Neuronal stem cell (in vitro differentiated cells): ENCODE results near the gene NALCN.

Experiments
- DNase-seq: peaks from one replicate; pipeline ENCODE4 v3.0.0-alpha.2; 2013; ENCODE audit warnings: low spot score
- H2AFZ ChIP-seq: one replicate; pipeline ENCODE4 v1.6.1; 2013; ENCODE audit warnings: mild to moderate bottlenecking, low read length, inconsistent platforms
- H2AK5ac ChIP-seq: 2 replicates; pipeline ENCODE4 v1.6.1; 2013; ENCODE audit warnings: low read depth, mild to moderate bottlenecking, inconsistent platforms, low read length, moderate library complexity, mixed read lengths
- H2BK120ac ChIP-seq: 2 replicates; pipeline ENCODE4 v1.6.1; 2013; ENCODE audit warnings: low read depth, mild to moderate bottlenecking, inconsistent platforms, low read length, moderate library complexity, mixed read lengths
- H2BK12ac ChIP-seq: one replicate; pipeline ENCODE4 v1.6.1; 2013; ENCODE audit warnings: low read length, inconsistent platforms
- H2BK15ac ChIP-seq: 2 replicates; pipeline ENCODE4 v1.6.1; 2013; ENCODE audit warnings: mild to moderate bottlenecking, low read length, inconsistent platforms, mixed read lengths
- H2BK5ac ChIP-seq: one replicate; pipeline ENCODE4 v1.6.1; 2013; ENCODE audit warnings: inconsistent platforms, mild to moderate bottlenecking, low read length, moderate library complexity
- H3K14ac ChIP-seq: one replicate; pipeline ENCODE4 v1.6.1; 2013; ENCODE audit warnings: low read length, inconsistent platforms
- H3K18ac ChIP-seq: 2 replicates; pipeline ENCODE4 v1.6.1; 2013; ENCODE audit warnings: low read length, inconsistent platforms
- H3K23ac ChIP-seq: 2 replicates; pipeline ENCODE4 v1.6.1; 2013; ENCODE audit warnings: low read depth, mild to moderate bottlenecking, mixed read lengths, low read length, inconsistent platforms; ENCODE audit not compliant: poor library complexity
- H3K27ac ChIP-seq: replicated peaks from 3 replicates; pipeline ENCODE4 v1.5.1; 2013; ENCODE audit warnings: low read length, inconsistent platforms
- H3K27me3 ChIP-seq, 3 experiments: 2 replicates each; pipeline ENCODE4 v1.6.1; 2013; ENCODE audit warnings: low read length in 3 of 3, mild to moderate bottlenecking in 2 of 3, inconsistent platforms in 1 of 3, low read depth in 1 of 3, mixed read lengths in 1 of 3, moderate library complexity in 1 of 3; ENCODE audit not compliant: control insufficient read depth in 3 of 3, insufficient read depth in 3 of 3
- H3K36me3 ChIP-seq, 2 donors: replicated peaks in 1 of 2; 2 replicates each; pipeline ENCODE4 v1.6.1; 2013; ENCODE audit warnings: low read length in 2 of 2; ENCODE audit not compliant: control insufficient read depth in 2 of 2, insufficient read depth in 2 of 2
- H3K4ac ChIP-seq: 2 replicates; pipeline ENCODE4 v1.6.1; 2013; ENCODE audit warnings: inconsistent platforms, mild to moderate bottlenecking, low read length, moderate library complexity
- H3K4me1 ChIP-seq, 2 donors: 1 replicate in 1 of 2; 2 replicates in 1 of 2; pipeline ENCODE4 v1.6.1; 2013; ENCODE audit warnings: low read length in 2 of 2, low read depth in 1 of 2; ENCODE audit not compliant: control insufficient read depth in 2 of 2, insufficient read depth in 1 of 2
- H3K4me2 ChIP-seq: one replicate; pipeline ENCODE4 v1.6.1; 2013; ENCODE audit warnings: mild to moderate bottlenecking, low read length, inconsistent platforms; ENCODE audit not compliant: insufficient read depth, poor library complexity, severe bottlenecking
- H3K4me3 ChIP-seq, 2 donors: 2 replicates each; pipeline ENCODE4 v1.5.1; 2013; ENCODE audit warnings: low read length in 2 of 2, mild to moderate bottlenecking in 2 of 2, inconsistent platforms in 1 of 2, moderate library complexity in 1 of 2
- H3K79me1 ChIP-seq: one replicate; pipeline ENCODE4 v1.6.1; 2013; ENCODE audit warnings: low read depth, mild to moderate bottlenecking, inconsistent platforms, low read length, moderate library complexity
- H3K9ac ChIP-seq: one replicate; pipeline ENCODE4 v1.6.1; 2013; ENCODE audit warnings: mild to moderate bottlenecking, low read depth, low read length, inconsistent platforms; ENCODE audit not compliant: poor library complexity
- H3K9me3 ChIP-seq, 2 donors: replicated peaks in 1 of 2; 2 replicates each; pipeline versions ENCODE3 to v1.6.1; 2013; ENCODE audit warnings: low read length in 2 of 2, mild to moderate bottlenecking in 2 of 2, inconsistent platforms in 1 of 2, low read depth in 1 of 2, mixed read lengths in 1 of 2, moderate library complexity in 1 of 2; ENCODE audit not compliant: control insufficient read depth in 2 of 2, insufficient read depth in 1 of 2
- H4K8ac ChIP-seq: one replicate; pipeline ENCODE4 v1.6.1; 2013; ENCODE audit warnings: low read depth, mild to moderate bottlenecking, inconsistent platforms, low read length, moderate library complexity
- H4K91ac ChIP-seq: one replicate; pipeline ENCODE4 v1.6.1; 2013; ENCODE audit warnings: low read length, low read depth, mild to moderate bottlenecking, inconsistent platforms; ENCODE audit not compliant: poor library complexity
- WGBS, 2 donors: extraction: QIAGEN DNeasy Blood & Tissue Kit; methylation state at CpG; one replicate each; pipeline ENCODE4 v1.1.7; 2013; ENCODE audit warnings: missing lambda C conversion rate in 2 of 2, mixed read lengths in 1 of 2; ENCODE audit not compliant: insufficient read length in 2 of 2, insufficient replicate concordance in 1 of 2; ENCODE audit errors: extremely low coverage in 2 of 2; 5-methylcytosine and 5-hydroxymethylcytosine counted together

The NALCN gene

DNA sequence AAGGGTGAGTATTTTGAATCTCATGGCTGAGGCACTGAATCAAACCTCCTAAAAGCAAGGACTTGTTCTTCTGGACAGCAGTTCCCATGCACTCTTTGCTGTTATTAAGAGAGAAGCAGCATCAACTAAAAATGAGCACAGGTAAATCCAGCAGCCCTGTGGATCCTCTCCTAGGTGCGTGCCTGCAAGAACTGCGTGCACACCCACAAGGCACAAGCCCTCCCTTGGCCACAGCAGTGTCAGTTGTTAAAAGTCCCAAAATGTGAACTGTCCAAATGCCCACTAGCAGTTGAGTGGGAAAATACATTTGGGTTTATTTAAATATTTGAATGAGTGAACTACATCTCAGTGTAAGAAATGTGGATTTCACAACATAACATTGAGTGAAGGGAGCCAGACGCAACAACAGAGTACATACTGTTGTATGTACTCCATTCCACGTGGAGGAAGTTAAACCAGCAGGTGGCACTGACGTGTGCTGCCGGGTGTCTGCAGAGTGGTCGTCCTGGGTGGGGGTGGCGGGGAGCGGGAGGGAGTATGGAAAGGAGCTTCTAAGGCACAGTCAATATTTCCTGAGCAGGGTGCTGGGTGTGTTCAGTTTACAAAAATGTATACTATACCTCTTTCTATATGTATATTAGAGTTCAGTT is 266.4 kb downstream of the NALCN start:
- Histone ChIP-seq H3K27me3 (no peaks in the 10 kb centered on the region), H2BK15ac (no peak overlapping the region), H3K4me2 (no peak overlapping the region), H3K4me1 (no peaks in the 10 kb centered on the region), H2AFZ (no peak overlapping the region), H3K18ac (no peak overlapping the region), H3K4ac (no peak overlapping the region), H3K36me3 (no peaks in the 10 kb centered on the region), H2AK5ac (no peak overlapping the region), H3K4me3 (no peak overlapping the region), H4K91ac (no peak overlapping the region), H4K8ac (no peak overlapping the region), H3K9me3 (no peaks in the 10 kb centered on the region), H3K14ac (no peak overlapping the region), H3K9ac (no peak overlapping the region), H3K23ac (no peak overlapping the region), H2BK12ac (no peak overlapping the region), H3K79me1 (no peaks in the 10 kb centered on the region), H3K27ac (no peak overlapping the region), H2BK120ac (no peak overlapping the region), H2BK5ac (no peak overlapping the region)
- peak; percentile 11 for DNase-seq
- WGBS, 2 donors: no CpG with 5 or more reads among the region's 9 CpGs

DNA sequence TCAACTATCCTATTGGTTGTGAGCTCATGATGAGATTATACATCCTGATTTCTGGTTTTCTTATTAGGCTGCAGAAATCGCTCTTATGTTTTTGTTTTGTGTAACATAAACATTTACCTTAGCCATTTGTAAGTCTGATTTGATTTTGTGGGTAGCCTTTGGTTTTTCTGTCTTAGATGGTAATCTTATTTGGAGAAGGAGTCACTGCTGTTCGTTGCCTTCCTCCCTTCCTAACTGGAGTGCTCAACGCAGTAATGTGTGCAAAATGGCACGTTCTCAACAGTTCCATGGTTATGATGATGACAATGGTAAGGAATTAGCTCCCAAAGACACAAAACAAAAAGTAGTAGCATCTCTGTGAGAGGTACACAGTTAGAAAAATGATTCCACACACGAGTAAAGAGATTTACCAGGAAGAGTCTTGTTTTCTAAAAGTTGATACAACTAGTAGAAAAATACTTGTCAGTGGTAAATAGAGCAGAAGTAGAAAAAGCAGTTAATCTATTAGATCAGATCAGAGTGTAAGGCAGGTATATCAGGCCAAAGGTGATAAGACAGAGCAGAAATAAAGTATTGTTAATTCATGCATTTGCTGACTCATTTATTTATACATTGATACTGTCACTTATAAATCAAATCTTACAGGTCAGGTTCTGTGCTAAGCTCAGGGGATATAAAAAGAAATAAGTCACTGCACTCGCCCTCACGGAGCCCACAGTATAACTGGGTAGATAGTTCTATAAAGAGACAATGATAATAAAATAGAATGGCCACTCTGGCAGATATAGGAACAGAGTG is 270.0 kb downstream of the NALCN start:
- no peak overlapping the region for H2AK5ac ChIP-seq
- H2BK5ac ChIP-seq: no peak overlapping the region
- H3K4me2 ChIP-seq: no peak overlapping the region
- no peak overlapping the region for H3K27ac ChIP-seq
- no CpG with 5 or more reads among the region's 7 CpGs for WGBS, 2 donors
- H3K27me3 ChIP-seq: no peaks in the 10 kb centered on the region
- H2AFZ ChIP-seq: no peak overlapping the region
- no peak overlapping the region for H2BK120ac ChIP-seq
- no peak overlapping the region for H4K8ac ChIP-seq
- DNase-seq: no peak
- no peak overlapping the region for H3K14ac ChIP-seq
- no peak overlapping the region for H3K4ac ChIP-seq
- no peak overlapping the region for H2BK15ac ChIP-seq
- no peaks in the 10 kb centered on the region for H3K36me3 ChIP-seq
- no peak overlapping the region for H3K23ac ChIP-seq
- no peaks in the 10 kb centered on the region for H3K79me1 ChIP-seq
- no peak overlapping the region for H2BK12ac ChIP-seq
- H4K91ac ChIP-seq: no peak overlapping the region
- H3K4me3 ChIP-seq: no peak overlapping the region
- H3K9me3 ChIP-seq: no peaks in the 10 kb centered on the region
- H3K18ac ChIP-seq: no peak overlapping the region
- no peak overlapping the region for H3K9ac ChIP-seq
- no peaks in the 10 kb centered on the region for H3K4me1 ChIP-seq

DNA sequence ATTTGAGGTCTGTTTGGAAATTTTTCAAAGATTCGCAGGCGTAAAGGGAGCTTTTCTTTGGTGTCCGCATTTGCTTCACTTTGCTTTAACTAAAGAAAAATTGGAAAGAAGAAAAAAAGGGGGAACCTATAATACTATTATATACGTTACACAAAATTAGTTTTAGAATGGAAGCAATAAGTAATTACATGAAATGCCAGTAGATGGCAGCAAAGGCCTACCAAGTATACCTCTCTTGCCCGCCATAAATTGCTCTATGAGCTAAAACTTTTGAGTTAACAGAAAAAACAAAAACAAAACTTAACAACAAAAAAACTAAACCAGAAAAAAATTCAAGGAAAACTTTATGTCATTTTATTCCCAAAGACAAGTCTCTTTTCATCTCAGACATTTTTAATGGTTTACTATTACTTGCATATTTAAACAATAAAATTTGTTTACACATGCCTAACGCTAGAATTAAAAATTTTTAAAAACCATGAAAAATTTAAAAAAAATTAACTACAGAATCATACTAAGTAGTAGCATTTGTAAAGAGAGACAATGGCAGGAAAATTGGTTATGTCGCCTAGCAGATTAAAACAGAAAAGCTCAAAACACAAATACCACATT is 271.4 kb downstream of the NALCN start:
- Histone ChIP-seq H2BK15ac (no peak overlapping the region), H3K4me3 (no peak overlapping the region), H3K14ac (no peak overlapping the region), H2BK120ac (no peak overlapping the region), H2BK12ac (no peak overlapping the region), H4K91ac (no peak overlapping the region), H3K36me3 (no peaks in the 10 kb centered on the region), H3K4me2 (no peak overlapping the region), H3K79me1 (no peaks in the 10 kb centered on the region), H2BK5ac (no peak overlapping the region), H4K8ac (no peak overlapping the region), H3K18ac (no peak overlapping the region), H3K4me1 (no peaks in the 10 kb centered on the region), H3K27me3 (no peaks in the 10 kb centered on the region), H3K23ac (no peak overlapping the region), H3K4ac (no peak overlapping the region), H3K27ac (no peak overlapping the region), H2AFZ (no peak overlapping the region), H3K9me3 (no peaks in the 10 kb centered on the region), H3K9ac (no peak overlapping the region), H2AK5ac (no peak overlapping the region)
- WGBS, 2 donors: no CpG with 5 or more reads among the region's 7 CpGs
- peak; percentile 50 for DNase-seq

DNA sequence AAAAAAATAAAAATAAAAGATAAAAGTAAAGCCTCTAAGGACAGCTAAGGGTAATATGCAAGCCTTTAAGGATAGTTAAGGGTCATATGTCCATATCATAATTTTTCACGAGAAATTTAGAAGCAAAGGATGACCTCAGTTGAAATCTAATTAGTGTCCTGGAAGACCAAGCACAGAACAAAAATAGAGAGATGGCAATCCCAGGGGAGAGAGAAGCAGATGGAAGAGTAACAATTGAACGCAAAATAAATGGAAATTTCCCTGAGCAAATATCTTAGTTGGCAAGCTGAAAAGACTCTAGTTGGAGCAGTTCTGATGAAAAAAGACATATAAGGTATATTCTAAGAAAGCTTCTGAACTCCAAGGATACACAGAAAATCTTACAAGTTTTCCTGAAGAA is 275.4 kb downstream of the NALCN start:
- Histone ChIP-seq H2BK12ac (no peak overlapping the region), H4K8ac (no peak overlapping the region), H3K14ac (no peak overlapping the region), H2BK120ac (no peak overlapping the region), H3K4me3 (no peak overlapping the region), H3K79me1 (no peaks in the 10 kb centered on the region), H3K36me3 (no peaks in the 10 kb centered on the region), H2BK5ac (no peak overlapping the region), H3K9me3 (no peaks in the 10 kb centered on the region), H3K4me1 (peaks cover 0 to 6% of the 10 kb centered on the region in 2 donors), H3K27me3 (no peaks in the 10 kb centered on the region), H2AFZ (no peak overlapping the region), H4K91ac (no peak overlapping the region), H3K23ac (no peak overlapping the region), H2BK15ac (no peak overlapping the region), H3K27ac (no peak overlapping the region), H3K4me2 (no peak overlapping the region), H2AK5ac (no peak overlapping the region), H3K18ac (no peak overlapping the region), H3K9ac (no peak overlapping the region), H3K4ac (no peak overlapping the region)
- DNase-seq: no peak
- no CpG with 5 or more reads among the region's 2 CpGs for WGBS, 2 donors
